ENCODE data around the gene KCNMB3. TPM values are rescaled to one million over a fixed set of nuclear protein-coding genes. Genes with fewer than 3 reads are reported as not detected.
"Not testable (repeated sequence)": the region's sequence is repeated elsewhere in the genome, so short reads cannot be mapped to it uniquely, and the experiment has no call there.

The KCNMB3 gene
- total RNA-seq, 2 experiments from 2014 or later, result 0.72 to 0.74 TPM

DNA sequence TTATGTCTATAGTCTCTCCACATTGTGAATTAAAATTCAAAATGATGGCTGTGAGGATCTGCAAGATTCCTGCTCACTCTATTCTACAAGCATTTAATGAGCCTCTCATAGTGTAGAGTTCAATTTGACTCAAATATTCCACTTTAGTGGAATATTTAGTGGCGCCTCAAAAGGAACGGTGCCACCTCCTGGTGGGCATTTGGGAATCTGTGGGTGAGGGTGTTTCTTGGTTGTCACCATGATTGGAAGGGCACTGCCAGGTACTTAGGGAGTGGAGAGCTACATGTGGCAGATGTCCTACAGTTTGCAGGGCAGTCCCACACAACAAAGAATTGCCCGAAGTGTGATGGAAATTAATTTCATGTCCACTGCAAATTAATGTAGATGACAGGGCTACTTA, 21.5 kb upstream of the KCNMB3 start:
- H3K27me3 Mint-ChIP-seq, result peaks cover 14% of the 10 kb centered on the region
- no peaks in the 10 kb centered on the region for H3K36me3 Mint-ChIP-seq
- no peaks in the 10 kb centered on the region for H3K9me3 Mint-ChIP-seq
- no peak overlapping the region for H3K4me3 Mint-ChIP-seq
- H3K4me1 Mint-ChIP-seq, result peaks cover 3% of the 10 kb centered on the region
- H3K27ac Mint-ChIP-seq, result no peak overlapping the region
- no peak for DNase-seq

DNA sequence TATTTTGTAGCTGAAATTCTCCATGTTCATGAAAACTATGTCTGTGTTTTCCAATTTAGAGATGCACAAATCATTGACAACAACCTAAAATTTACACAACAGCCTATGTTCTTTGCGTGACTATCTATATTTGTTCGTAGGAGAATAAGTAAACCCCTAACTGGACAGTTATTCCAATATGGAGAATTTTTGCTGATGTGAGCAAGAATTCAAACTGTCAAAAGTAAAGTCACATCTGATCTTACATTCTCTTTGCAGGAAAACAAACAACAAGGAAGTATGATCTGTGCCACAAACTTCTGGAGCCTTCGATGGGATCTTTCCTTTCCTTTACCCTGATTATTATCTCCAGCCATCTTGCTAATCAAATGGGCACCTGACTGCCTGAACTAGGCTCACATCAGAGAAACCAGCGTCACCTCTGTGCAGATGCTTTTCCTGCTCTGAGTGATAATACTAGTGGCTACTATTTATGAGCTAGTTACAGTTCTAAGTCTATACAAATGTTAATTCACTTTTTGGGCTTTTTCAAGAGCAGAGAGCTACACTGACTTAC, 18.3 kb upstream of the KCNMB3 start:
- no peaks in the 10 kb centered on the region for H3K9me3 Mint-ChIP-seq
- no peak overlapping the region for H3K4me3 Mint-ChIP-seq
- H3K4me1 Mint-ChIP-seq, result peaks cover 3% of the 10 kb centered on the region
- no peaks in the 10 kb centered on the region for H3K36me3 Mint-ChIP-seq
- H3K27ac Mint-ChIP-seq, result no peak overlapping the region
- DNase-seq, result no peak
- H3K27me3 Mint-ChIP-seq, result peaks cover 9% of the 10 kb centered on the region

DNA sequence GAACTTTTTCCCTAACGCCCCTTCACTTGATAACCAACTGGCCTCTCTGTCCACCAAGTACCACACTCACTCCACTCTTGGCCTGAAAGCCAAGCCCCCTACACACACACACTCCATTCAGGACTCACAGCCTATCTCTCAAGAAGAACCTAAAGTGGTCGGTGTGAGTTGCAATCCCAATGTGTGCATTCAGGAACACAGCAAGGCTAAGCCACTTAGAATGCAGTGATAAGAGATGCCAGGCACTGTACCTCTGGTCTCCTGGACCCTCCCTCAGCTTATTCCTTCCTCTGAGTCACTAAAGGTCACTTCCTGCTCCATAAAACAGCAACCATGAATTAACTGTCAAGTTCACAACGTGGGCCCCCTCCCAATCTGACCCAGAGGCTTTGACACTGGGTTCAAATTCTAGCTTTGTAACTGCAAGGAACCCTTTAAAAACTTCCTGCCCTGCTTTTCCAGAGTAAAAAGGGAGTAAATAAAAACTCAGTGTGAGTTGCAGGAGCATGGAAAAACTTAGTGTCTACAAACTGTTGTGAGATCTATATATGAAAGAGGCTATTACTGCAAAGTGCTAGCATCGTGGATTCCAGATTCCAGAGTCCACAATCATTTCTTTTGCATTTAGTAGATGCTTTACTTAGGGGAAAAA, 17.6 kb upstream of the KCNMB3 start:
- no peak for DNase-seq
- Mint-ChIP-seq H3K4me3 (no peak overlapping the region), H3K9me3 (no peaks in the 10 kb centered on the region), H3K36me3 (no peaks in the 10 kb centered on the region), H3K27me3 (peaks cover 9% of the 10 kb centered on the region), H3K27ac (no peak overlapping the region), H3K4me1 (peaks cover 3% of the 10 kb centered on the region)

DNA sequence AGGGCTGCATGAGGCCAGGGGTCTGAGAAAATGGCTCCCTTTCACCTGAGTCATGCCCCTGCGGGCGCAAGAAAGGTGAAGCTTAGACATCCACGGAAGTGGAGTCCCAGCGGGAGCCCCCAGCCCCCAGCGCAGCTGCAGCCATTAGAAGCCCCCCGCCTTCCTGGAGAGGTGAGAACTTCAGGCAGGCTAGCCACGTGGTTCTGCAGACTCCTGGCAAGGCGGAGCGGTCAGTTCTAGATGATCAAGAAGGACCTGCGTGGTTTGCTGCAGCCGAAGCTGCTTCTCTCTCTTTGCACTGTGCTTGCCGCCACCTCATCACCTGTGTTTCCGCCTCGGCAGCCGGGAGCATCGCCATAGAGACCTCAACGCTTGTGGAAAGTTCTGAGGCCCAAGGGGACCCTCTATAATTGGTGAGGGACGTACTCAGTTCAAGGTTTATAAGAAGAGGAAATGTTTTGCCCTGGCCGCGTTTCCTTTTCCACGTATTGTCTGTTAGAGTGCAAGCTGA, 15.8 kb upstream of the KCNMB3 start:
- Mint-ChIP-seq H3K4me3 (no peak overlapping the region), H3K36me3 (no peaks in the 10 kb centered on the region), H3K27me3 (peaks cover 9% of the 10 kb centered on the region), H3K9me3 (no peaks in the 10 kb centered on the region), H3K4me1 (peaks cover 6% of the 10 kb centered on the region), H3K27ac (no peak overlapping the region)
- no peak for DNase-seq

DNA sequence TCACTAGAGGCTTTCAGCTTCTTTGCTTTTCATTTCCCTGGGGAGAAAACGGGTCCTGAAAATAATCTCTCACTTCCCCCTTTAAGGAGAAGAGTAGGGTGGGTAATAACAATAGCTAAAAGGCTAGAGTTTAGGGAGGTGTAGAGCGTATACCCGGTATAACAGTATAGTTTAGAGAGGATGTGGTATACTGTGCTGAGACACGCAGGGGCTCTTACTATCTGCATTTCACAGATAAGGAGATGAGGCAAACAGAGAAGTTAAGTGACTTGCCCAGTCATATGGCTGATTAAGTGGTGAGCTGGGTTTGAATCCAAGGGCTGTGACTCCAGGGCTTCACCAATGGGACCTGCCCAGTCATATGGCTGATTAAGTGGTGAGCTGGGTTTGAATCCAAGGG, 15.0 kb upstream of the KCNMB3 start:
- H3K27ac Mint-ChIP-seq, result no peak overlapping the region
- H3K36me3 Mint-ChIP-seq, result no peaks in the 10 kb centered on the region
- H3K9me3 Mint-ChIP-seq, result peaks cover 1% of the 10 kb centered on the region
- H3K4me1 Mint-ChIP-seq, result peaks cover 8% of the 10 kb centered on the region
- peaks cover 9% of the 10 kb centered on the region for H3K27me3 Mint-ChIP-seq
- no peak for DNase-seq
- no peak overlapping the region for H3K4me3 Mint-ChIP-seq

DNA sequence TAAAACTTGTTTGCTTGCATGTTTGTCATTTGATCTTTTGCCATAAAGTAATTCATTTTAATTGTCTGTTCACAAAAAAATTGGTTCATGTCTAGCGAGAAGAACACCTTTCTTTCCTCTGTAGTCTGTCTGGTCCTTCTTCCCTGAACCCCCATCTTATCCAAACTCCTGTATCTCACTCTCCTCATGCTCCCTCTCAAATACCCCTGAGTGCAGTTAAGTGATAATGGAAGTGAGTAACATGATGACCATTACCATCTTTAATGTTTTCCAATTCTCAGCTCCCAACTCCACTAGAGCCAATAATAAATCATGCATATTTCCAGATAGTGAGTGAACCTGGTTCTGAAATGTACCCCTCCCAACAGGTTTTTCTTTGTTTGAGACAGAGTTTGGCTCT, 14.2 kb upstream of the KCNMB3 start:
- H3K4me1 Mint-ChIP-seq, result peaks cover 14% of the 10 kb centered on the region
- no peak overlapping the region for H3K4me3 Mint-ChIP-seq
- peaks cover 5% of the 10 kb centered on the region for H3K36me3 Mint-ChIP-seq
- peaks cover 8% of the 10 kb centered on the region for H3K9me3 Mint-ChIP-seq
- no peak for DNase-seq
- H3K27ac Mint-ChIP-seq, result no peak overlapping the region
- peaks cover 9% of the 10 kb centered on the region for H3K27me3 Mint-ChIP-seq

DNA sequence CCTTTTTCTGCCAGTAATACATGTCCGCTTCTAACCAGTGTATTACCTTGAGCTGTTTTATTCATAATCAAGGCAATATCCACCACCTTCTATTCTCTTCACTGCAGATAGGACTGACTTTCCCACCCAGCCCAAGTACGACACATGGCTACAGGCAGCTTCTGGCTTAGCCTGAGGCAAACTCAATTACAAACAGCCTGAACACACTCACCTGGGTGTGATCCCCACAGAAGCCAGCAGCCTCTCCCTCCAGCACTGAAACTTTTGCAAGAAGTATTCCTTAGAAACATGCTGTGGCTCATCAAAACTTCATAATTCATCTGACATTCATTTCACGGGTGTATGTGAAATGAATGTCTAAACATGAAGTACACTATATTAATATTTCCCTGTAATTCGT, 13.5 kb upstream of the KCNMB3 start:
- Mint-ChIP-seq H3K4me1 (peaks cover 14% of the 10 kb centered on the region), H3K27ac (no peak overlapping the region), H3K27me3 (peaks cover 9% of the 10 kb centered on the region), H3K36me3 (peaks cover 5% of the 10 kb centered on the region), H3K4me3 (no peak overlapping the region), H3K9me3 (peaks cover 13% of the 10 kb centered on the region)
- no peak for DNase-seq

DNA sequence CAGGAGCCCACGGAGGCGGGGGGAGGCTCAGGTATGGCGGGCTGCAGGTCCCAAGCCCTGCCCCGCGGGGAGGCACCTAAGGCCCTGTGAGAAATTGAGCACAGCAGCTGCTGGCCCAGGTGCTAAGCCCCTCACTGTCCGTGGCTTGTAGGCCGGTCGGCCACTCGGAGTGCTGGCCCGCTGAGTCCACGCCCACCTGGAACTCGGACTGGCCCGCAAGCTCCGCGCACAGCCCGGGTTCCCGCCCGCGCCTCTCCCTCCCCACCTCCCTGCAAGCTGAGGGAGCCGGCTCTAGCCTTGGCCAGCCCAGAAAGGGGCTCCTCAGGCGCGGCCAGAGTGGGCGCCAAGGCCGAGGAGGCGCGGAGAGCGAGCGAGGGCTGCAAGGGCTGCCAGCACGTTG, 12.2 kb upstream of the KCNMB3 start:
- H3K4me1 Mint-ChIP-seq, result peaks cover 11% of the 10 kb centered on the region
- peaks cover 17% of the 10 kb centered on the region for H3K9me3 Mint-ChIP-seq
- no peak overlapping the region for H3K27ac Mint-ChIP-seq
- DNase-seq, result no peak
- peaks cover 5% of the 10 kb centered on the region for H3K36me3 Mint-ChIP-seq
- H3K27me3 Mint-ChIP-seq, result peaks cover 3% of the 10 kb centered on the region
- H3K4me3 Mint-ChIP-seq, result no peak overlapping the region

DNA sequence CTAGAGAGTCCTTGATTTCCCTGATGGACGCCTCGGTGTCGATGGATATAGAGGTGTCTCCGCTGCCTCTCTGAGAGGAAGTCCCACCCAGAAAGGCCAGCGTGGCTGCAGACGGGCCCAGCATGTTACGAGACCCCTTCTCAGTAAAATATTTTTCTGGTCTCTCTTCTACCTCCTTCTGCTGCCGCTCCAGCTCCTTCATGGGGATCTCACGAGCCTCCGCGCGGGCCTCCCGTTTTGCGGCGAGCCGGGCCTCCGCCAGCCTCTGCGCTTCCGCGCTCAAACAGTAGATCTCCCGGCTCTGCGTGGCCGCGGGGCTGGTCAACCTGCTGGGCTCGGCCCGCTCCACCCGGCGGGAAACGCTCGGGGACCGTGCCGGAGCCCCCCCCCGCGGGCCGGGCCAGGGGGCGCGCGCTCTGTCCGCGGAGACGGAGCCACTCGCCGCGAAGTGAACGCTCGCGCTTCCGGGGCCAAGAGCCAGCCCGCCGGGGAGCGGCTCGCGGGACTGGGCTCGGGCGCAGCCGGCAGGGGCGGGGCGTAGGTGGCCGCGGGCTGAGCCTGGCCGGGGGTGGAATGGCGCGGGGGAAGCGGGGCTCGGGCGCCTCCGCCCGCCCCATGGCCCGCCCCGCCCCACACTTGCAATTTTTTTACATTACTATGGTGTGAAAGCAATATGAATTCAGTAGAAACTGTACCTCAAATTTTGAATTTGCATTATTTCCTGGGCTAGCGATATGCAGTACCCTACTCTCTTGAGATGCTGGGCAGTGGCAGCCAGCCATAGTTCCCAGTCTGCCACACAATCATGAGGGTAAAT, 10.2 kb upstream of the KCNMB3 start:
- DNase-seq, result peak; percentile 81
- Mint-ChIP-seq H3K27ac (no peak overlapping the region), H3K27me3 (no peaks in the 10 kb centered on the region), H3K4me1 (peaks cover 11% of the 10 kb centered on the region), H3K36me3 (peaks cover 5% of the 10 kb centered on the region), H3K9me3 (peaks cover 20% of the 10 kb centered on the region), H3K4me3 (peak overlapping the region; percentile 67)

DNA sequence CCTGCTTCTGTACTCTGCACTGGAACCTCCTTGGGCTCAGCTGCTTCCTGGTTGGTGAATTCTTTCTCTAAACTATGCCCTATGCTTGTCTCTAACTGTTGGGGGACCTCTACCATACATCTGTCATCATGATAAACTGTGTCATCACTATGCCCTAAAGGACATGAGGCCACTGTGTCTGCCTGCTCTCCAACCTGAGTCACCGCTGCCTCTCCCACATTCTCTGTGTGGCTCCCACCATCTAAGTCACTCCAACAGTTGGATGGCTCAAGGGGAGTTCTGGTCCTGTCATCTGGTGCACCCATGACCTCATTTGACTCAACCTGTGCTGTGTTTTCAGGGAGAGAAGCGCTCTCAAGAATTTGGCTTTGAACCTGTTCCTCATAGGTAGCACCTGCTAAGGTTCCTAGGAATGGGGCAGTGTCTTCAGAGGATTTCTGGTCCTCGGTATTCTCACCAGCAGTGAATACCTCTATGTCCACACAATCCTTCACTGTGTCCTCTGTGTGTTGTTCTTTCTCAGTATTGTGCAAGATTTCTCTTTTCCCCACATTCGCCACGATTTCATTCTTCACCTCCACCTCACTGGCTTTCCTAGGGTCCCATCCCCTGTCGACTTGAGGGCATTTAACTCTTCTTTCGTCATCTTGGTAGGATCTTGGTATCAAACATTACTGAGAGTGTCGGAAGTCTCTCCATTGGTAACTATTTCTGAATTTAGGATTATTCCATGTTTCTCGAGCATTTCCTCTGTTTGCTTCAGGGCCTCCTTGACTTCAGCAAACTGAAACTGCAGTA, 9.2 kb upstream of the KCNMB3 start:
- Mint-ChIP-seq H3K4me1 (peaks cover 11% of the 10 kb centered on the region), H3K9me3 (peaks cover 20% of the 10 kb centered on the region)
- not testable (repeated sequence) for H3K4me3 Mint-ChIP-seq, H3K27ac Mint-ChIP-seq, H3K36me3 Mint-ChIP-seq, H3K27me3 Mint-ChIP-seq, DNase-seq

DNA sequence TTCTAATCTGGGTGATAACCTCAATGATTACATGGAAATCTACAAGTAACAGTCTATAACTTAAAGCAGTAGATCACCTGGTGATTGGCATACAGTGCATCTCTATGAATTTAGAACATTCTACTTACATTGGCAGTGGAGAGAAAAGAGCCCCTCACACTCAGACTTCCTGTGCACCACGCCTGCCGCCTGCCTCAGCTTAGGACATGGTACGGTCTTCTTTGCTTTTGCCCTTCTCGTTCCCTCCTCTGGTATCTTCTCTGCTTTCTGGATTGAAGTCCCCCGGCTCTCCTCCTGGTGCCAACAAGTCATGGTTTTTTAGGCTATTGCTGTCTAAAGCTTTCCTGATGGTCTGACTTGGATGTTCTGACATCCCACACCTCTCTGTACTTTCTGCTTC, 7.9 kb upstream of the KCNMB3 start:
- peaks cover 11% of the 10 kb centered on the region for H3K4me1 Mint-ChIP-seq
- peaks cover 20% of the 10 kb centered on the region for H3K9me3 Mint-ChIP-seq
- no peak overlapping the region for H3K4me3 Mint-ChIP-seq
- no peaks in the 10 kb centered on the region for H3K27me3 Mint-ChIP-seq
- H3K27ac Mint-ChIP-seq, result no peak overlapping the region
- H3K36me3 Mint-ChIP-seq, result peaks cover 7% of the 10 kb centered on the region
- DNase-seq, result no peak

DNA sequence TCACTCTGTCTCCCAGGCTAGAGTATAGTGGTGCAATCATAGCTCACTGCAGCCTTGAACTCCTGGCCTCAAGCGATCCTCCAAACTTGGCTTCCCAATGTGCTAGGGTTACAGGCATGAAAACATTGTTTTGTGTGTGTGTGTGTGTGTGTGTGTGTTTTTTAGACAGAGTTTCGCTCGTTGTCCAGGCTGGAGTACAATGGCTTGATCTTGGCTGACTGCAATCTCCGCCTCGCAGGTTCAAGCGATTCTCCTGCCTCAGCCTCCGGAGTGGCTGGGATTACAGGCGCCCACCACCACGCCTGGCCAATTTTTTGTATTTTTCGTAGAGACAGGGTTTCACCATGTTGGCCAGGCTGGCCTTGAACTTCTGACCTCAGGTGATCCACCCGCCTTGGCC, 6.8 kb upstream of the KCNMB3 start:
- H3K27ac Mint-ChIP-seq, H3K36me3 Mint-ChIP-seq, DNase-seq, H3K27me3 Mint-ChIP-seq, H3K4me3 Mint-ChIP-seq: not testable (repeated sequence)
- H3K4me1 Mint-ChIP-seq, result peaks cover 11% of the 10 kb centered on the region
- H3K9me3 Mint-ChIP-seq, result peaks cover 20% of the 10 kb centered on the region

DNA sequence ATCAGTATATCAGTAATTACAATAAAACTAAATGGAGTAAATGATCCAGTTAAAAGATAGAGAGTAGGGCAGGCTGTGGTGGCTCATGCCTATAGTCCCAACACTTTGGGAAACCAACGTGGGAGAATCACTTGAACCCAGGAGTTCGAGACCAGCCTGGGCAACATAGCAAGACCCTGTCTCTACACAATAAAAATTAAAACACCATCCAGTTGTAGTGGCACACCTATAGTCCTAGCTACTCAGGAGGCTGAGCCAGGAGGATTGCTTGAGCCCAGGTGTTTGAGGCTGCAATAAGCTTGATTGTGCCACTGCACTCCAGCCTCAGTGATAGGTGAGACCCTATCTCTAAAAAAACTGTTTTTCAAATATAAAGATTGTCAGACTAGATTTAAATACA, 5.9 kb upstream of the KCNMB3 start:
- Mint-ChIP-seq H3K4me3 (no peak overlapping the region), H3K4me1 (peaks cover 8% of the 10 kb centered on the region), H3K27ac (no peak overlapping the region), H3K27me3 (no peaks in the 10 kb centered on the region), H3K36me3 (peaks cover 7% of the 10 kb centered on the region), H3K9me3 (peaks cover 20% of the 10 kb centered on the region)
- DNase-seq, result no peak

DNA sequence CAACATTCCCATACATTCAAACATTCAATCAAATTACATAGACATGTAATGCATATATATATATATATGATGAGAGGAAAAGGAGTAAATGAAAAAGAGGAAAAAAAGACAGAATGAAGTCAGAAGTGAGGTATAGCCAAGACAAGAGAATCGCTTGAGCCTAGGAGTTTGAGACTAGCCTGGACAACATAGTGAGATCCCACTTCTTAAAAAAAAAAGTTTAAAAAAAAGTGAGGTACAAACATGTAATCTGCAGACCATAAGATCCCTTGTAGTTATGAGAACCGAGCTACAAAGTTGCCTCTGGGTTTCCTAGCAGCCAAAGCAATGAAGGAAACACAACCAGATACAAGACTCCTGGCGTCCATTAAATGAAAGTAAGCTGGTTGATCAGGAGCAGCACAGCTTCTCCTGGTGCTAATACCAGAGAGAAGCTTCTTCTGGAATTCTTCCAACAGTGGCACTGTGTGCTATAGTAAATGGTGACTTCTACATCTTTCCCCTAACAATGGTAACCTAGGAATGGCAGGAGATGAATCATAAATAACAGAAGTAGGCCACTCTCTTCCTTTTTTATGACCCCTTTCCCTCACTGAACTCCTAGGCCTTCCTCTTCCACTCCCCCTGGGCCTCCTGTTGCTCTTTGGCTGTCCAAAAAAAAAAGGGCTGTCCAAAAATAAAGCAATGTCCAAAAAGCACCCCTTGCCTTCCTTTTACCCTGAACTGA, 3.5 kb downstream of the KCNMB3 start:
- Mint-ChIP-seq H3K36me3 (peaks cover 8% of the 10 kb centered on the region), H3K9me3 (no peaks in the 10 kb centered on the region), H3K4me3 (no peak overlapping the region), H3K27me3 (no peaks in the 10 kb centered on the region), H3K27ac (no peak overlapping the region), H3K4me1 (no peaks in the 10 kb centered on the region)
- DNase-seq, result no peak
